Naive thymus-derived CD4-positive, alpha-beta T cell (primary cell): ENCODE measurements around the gene FBXO8. TPM values are rescaled to one million over a fixed set of nuclear protein-coding genes. Genes with fewer than 3 reads are reported as not detected.

ENCODE experiments used
- ATAC-seq: fragments of 150-1000 bp; cut with Tn5 transposase; 2 replicates; pipeline ENCODE4 v1.10.0; 2021; ENCODE audit warnings: mild to moderate bottlenecking, moderate library complexity
- CTCF ChIA-PET: fragments of 350-600 bp; sonication (Branson Sonifier 250); formaldehyde crosslinking; loops from one replicate; lab custom pipeline; 2021; ENCODE audit warnings: antibody characterized with exemption; lab: Charles Lee
- POLR2A ChIA-PET: fragments of 350-600 bp; sonication (Branson Sonifier 250); formaldehyde crosslinking; loops from one replicate; lab custom pipeline; 2021; ENCODE audit warnings: antibody characterized with exemption, inconsistent platforms; lab: Charles Lee
- DNase-seq, 9 donors: peaks; one replicate each; pipeline versions ENCODE4 v3.0.0 to v3.0.0-alpha.2; 2020 to 2022; ENCODE audit warnings: mixed read lengths in 1 of 9
- H3K27ac ChIP-seq: one replicate; pipeline ENCODE4 v1.7.0; 2013; ENCODE audit warnings: mild to moderate bottlenecking, low read depth, low read length, moderate library complexity
- H3K27me3 ChIP-seq, 2 donors: one replicate each; pipeline ENCODE4 v1.7.0; 2013; ENCODE audit warnings: low read length in 2 of 2, mild to moderate bottlenecking in 2 of 2, moderate library complexity in 2 of 2; ENCODE audit not compliant: control insufficient read depth in 2 of 2, insufficient read depth in 2 of 2
- H3K36me3 ChIP-seq, 3 experiments: 1 replicate in 2 of 3; 2 replicates in 1 of 3; pipeline ENCODE4 v1.7.0; 2013; ENCODE audit warnings: low read length in 3 of 3, mild to moderate bottlenecking in 3 of 3, moderate library complexity in 1 of 3; ENCODE audit not compliant: insufficient read depth in 3 of 3, control insufficient read depth in 2 of 3
- H3K4me1 ChIP-seq, 2 donors: one replicate each; pipeline ENCODE4 v1.7.0; 2013; ENCODE audit warnings: low read length in 2 of 2, mild to moderate bottlenecking in 2 of 2, moderate library complexity in 1 of 2; ENCODE audit not compliant: control insufficient read depth in 2 of 2, insufficient read depth in 2 of 2
- H3K4me3 ChIP-seq: 2 replicates; pipeline ENCODE4 v1.7.0; 2013; ENCODE audit warnings: mild to moderate bottlenecking, low read length
- H3K9me3 ChIP-seq, 3 experiments: 1 replicate in 2 of 3; 2 replicates in 1 of 3; pipeline ENCODE4 v1.7.0; 2013; ENCODE audit warnings: low read length in 3 of 3; ENCODE audit not compliant: control insufficient read depth in 2 of 3
- H3K27ac Mint-ChIP-seq, 9 donors: one replicate each; pipeline ENCODE4 v1.8.0; 2020 to 2022; ENCODE audit warnings: mixed read lengths in 9 of 9, mild to moderate bottlenecking in 8 of 9, moderate library complexity in 5 of 9, inconsistent platforms in 2 of 9
- H3K27me3 Mint-ChIP-seq, 5 donors: one replicate each; pipeline ENCODE4 v1.8.0; 2021 to 2022; ENCODE audit warnings: mixed read lengths in 5 of 5, mild to moderate bottlenecking in 1 of 5
- H3K36me3 Mint-ChIP-seq, 5 donors: one replicate each; pipeline ENCODE4 v1.8.0; 2020 to 2022; ENCODE audit warnings: mixed read lengths in 5 of 5, mild to moderate bottlenecking in 3 of 5, inconsistent platforms in 1 of 5
- H3K4me1 Mint-ChIP-seq, 7 donors: one replicate each; pipeline ENCODE4 v1.8.0; 2020 to 2022; ENCODE audit warnings: mixed read lengths in 7 of 7, mild to moderate bottlenecking in 3 of 7, inconsistent platforms in 1 of 7
- H3K4me3 Mint-ChIP-seq, 10 donors: one replicate each; pipeline ENCODE4 v1.8.0; 2020 to 2022; ENCODE audit warnings: mild to moderate bottlenecking in 10 of 10, mixed read lengths in 10 of 10, moderate library complexity in 6 of 10, inconsistent platforms in 2 of 10
- H3K9me3 Mint-ChIP-seq, 11 donors: one replicate each; pipeline ENCODE4 v1.8.0; 2020 to 2022; ENCODE audit warnings: mixed read lengths in 11 of 11, mild to moderate bottlenecking in 4 of 11, inconsistent platforms in 1 of 11, moderate library complexity in 1 of 11
- intact Hi-C, 2 donors: fragments of 100-400 bp; cut with micrococcal nuclease; formaldehyde crosslinking; loops; one replicate each; pipeline ENCODE4 v1.15.1; 2023
- polyA plus RNA-seq, 2 donors: library from polyadenylated mRNA; unstranded; fragments of 300-500 nt; fragmentation: Illumina TruSeq; gene quantifications; one replicate each; pipeline ENCODE4 v1.2.3, GENCODE V29; 2021
- total RNA-seq, 6 experiments: library from RNA in 5 of 6; stranded (reverse) in 5 of 6; gene quantifications; 1 replicate in 5 of 6; 2 replicates in 1 of 6; pipeline ENCODE4 v1.2.3 and lab custom pipeline; 2021 to 2026

FBXO8 gene
- total and polyA plus RNA-seq, 7 experiments from 2014 or later: 10.4 to 25.7 (median 17.3) TPM

- Mint-ChIP-seq H3K4me3 (no peak overlapping the region), H3K9me3 (no peaks in the 10 kb centered on the region), H3K4me1 (no peaks in the 10 kb centered on the region), H3K27ac (no peak overlapping the region), H3K36me3 (no peaks in the 10 kb centered on the region), H3K27me3 (peaks cover 29 to 45% (median 33%) of the 10 kb centered on the region in 5 donors)
- H3K4me3 ChIP-seq: no peak overlapping the region
- POLR2A ChIA-PET: no interaction called here
- no peak for ATAC-seq
- no peak overlapping the region for H3K27ac ChIP-seq
- no peaks in the 10 kb centered on the region for H3K27me3 ChIP-seq
- no peaks in the 10 kb centered on the region for H3K36me3 ChIP-seq
- CTCF ChIA-PET: no interaction called here
- no peaks in the 10 kb centered on the region for H3K4me1 ChIP-seq
- no peak for DNase-seq
- no peaks in the 10 kb centered on the region for H3K9me3 ChIP-seq
- intact Hi-C loops: no loop called here
Measured at GRCh38 chr4:174201871-174202270, 81.6 kb downstream of the FBXO8 start.

GRCh38 chr4:174199735-174200134 lies 83.7 kb downstream of the FBXO8 start:
- ChIA-PET POLR2A (no interaction called here), CTCF (no interaction called here)
- no peaks in the 10 kb centered on the region for H3K9me3 ChIP-seq
- no peaks in the 10 kb centered on the region for H3K4me1 Mint-ChIP-seq
- no peak overlapping the region for H3K4me3 ChIP-seq
- no peaks in the 10 kb centered on the region for H3K27me3 ChIP-seq
- ATAC-seq: no peak
- no peak overlapping the region for H3K4me3 Mint-ChIP-seq
- no peaks in the 10 kb centered on the region for H3K36me3 Mint-ChIP-seq
- no peak overlapping the region for H3K27ac Mint-ChIP-seq
- no peaks in the 10 kb centered on the region for H3K9me3 Mint-ChIP-seq
- no peaks in the 10 kb centered on the region for H3K36me3 ChIP-seq
- no peak overlapping the region for H3K27ac ChIP-seq
- peaks cover 28 to 47% (median 33%) of the 10 kb centered on the region in 5 donors for H3K27me3 Mint-ChIP-seq
- DNase-seq: no peak
- H3K4me1 ChIP-seq: no peaks in the 10 kb centered on the region
- intact Hi-C loops: no loop called here

GRCh38 chr4:174198828-174199227 lies 84.6 kb downstream of the FBXO8 start:
- intact Hi-C loops: no loop called here
- H3K36me3 ChIP-seq: no peaks in the 10 kb centered on the region

GRCh38 chr4:174198396-174198795 lies 85.1 kb downstream of the FBXO8 start:
- H3K4me3 Mint-ChIP-seq: no peak overlapping the region
- CTCF ChIA-PET: no interaction called here
- H3K27ac Mint-ChIP-seq: no peak overlapping the region
- H3K4me1 Mint-ChIP-seq: no peaks in the 10 kb centered on the region
- H3K9me3 ChIP-seq: no peaks in the 10 kb centered on the region
- H3K27ac ChIP-seq: no peak overlapping the region
- H3K4me3 ChIP-seq: no peak overlapping the region
- H3K4me1 ChIP-seq: no peaks in the 10 kb centered on the region
- H3K36me3 ChIP-seq: no peaks in the 10 kb centered on the region
- peaks cover 22 to 49% (median 36%) of the 10 kb centered on the region in 5 donors for H3K27me3 Mint-ChIP-seq
- POLR2A ChIA-PET: no interaction called here
- DNase-seq: no peak
- no peaks in the 10 kb centered on the region for H3K9me3 Mint-ChIP-seq
- no peak for ATAC-seq
- intact Hi-C loops: no loop called here
- no peaks in the 10 kb centered on the region for H3K27me3 ChIP-seq
- no peaks in the 10 kb centered on the region for H3K36me3 Mint-ChIP-seq

More at GRCh38 chr4:174198828-174199227, 84.6 kb downstream of the FBXO8 start:
- H3K27ac ChIP-seq: no peak overlapping the region
- POLR2A ChIA-PET: no interaction called here
- Mint-ChIP-seq H3K4me3 (no peak overlapping the region), H3K4me1 (no peaks in the 10 kb centered on the region), H3K36me3 (no peaks in the 10 kb centered on the region), H3K27ac (no peak overlapping the region), H3K9me3 (no peaks in the 10 kb centered on the region), H3K27me3 (peaks cover 24 to 48% (median 34%) of the 10 kb centered on the region in 5 donors)
- ATAC-seq (no peak), DNase-seq (no peak)
- H3K4me3 ChIP-seq: no peak overlapping the region
- no peaks in the 10 kb centered on the region for H3K27me3 ChIP-seq
- CTCF ChIA-PET: no interaction called here
- H3K9me3 ChIP-seq: no peaks in the 10 kb centered on the region
- no peaks in the 10 kb centered on the region for H3K4me1 ChIP-seq

GRCh38 chr4:174193438-174194374 lies 89.8 kb downstream of the FBXO8 start:
- intact Hi-C loops: no loop called here
- Mint-ChIP-seq H3K4me3 (no peak overlapping the region), H3K36me3 (no peaks in the 10 kb centered on the region), H3K27ac (no peak overlapping the region), H3K4me1 (no peaks in the 10 kb centered on the region), H3K9me3 (no peaks in the 10 kb centered on the region), H3K27me3 (peaks cover 15 to 45% (median 37%) of the 10 kb centered on the region in 5 donors)
- ChIA-PET CTCF (no interaction called here), POLR2A (no interaction called here)
- ATAC-seq (no peak), DNase-seq (no peak)
- Histone ChIP-seq H3K4me1 (no peaks in the 10 kb centered on the region), H3K4me3 (no peak overlapping the region), H3K9me3 (no peaks in the 10 kb centered on the region), H3K36me3 (no peaks in the 10 kb centered on the region), H3K27me3 (no peaks in the 10 kb centered on the region), H3K27ac (no peak overlapping the region)

GRCh38 chr4:174192943-174193342 lies 90.5 kb downstream of the FBXO8 start:
- H3K9me3 Mint-ChIP-seq: peaks cover 0 to 1% (median 0%) of the 10 kb centered on the region in 11 donors
- Histone ChIP-seq H3K9me3 (no peaks in the 10 kb centered on the region), H3K4me3 (no peak overlapping the region), H3K36me3 (no peaks in the 10 kb centered on the region), H3K4me1 (no peaks in the 10 kb centered on the region), H3K27me3 (no peaks in the 10 kb centered on the region), H3K27ac (no peak overlapping the region)
- POLR2A ChIA-PET: no interaction called here
- H3K27me3 Mint-ChIP-seq: peaks cover 14 to 42% (median 35%) of the 10 kb centered on the region in 5 donors
- DNase-seq: no peak
- no peak overlapping the region for H3K27ac Mint-ChIP-seq
- H3K36me3 Mint-ChIP-seq: no peaks in the 10 kb centered on the region
- no peak for ATAC-seq
- intact Hi-C loops: no loop called here
- H3K4me1 Mint-ChIP-seq: no peaks in the 10 kb centered on the region
- H3K4me3 Mint-ChIP-seq: no peak overlapping the region
- CTCF ChIA-PET: no interaction called here
